ENCODE measurements around the gene SH3BP2. TPM values are rescaled to one million over a fixed set of nuclear protein-coding genes. Genes with fewer than 3 reads are reported as not detected.

Gene SH3BP2
- polyA plus RNA-seq, 3 donors: 19.1 to 478 (median 26.9) TPM

- H3K36me3 ChIP-seq (replicated peaks in 1 of 2; ENCODE audit: control insufficient read depth in 1 of 2, insufficient read depth in 2 of 2, low read length in 2 of 2): peaks cover 79 to 83% of the 10 kb centered on the region in 2 donors
Measured at GRCh38 chr4:2833671-2834000, 40.8 kb downstream of the SH3BP2 start.

GRCh38 chr4:2834001-2834921 is 41.4 kb downstream of the SH3BP2 start:
- H3K36me3 Mint-ChIP-seq: peaks cover 57 to 85% of the 10 kb centered on the region in 2 donors
- Histone ChIP-seq H3K36me3 (replicated peaks in 1 of 2; ENCODE audit: control insufficient read depth in 1 of 2, insufficient read depth in 2 of 2, low read length in 2 of 2) (peaks cover 73 to 77% of the 10 kb centered on the region in 2 donors), H2AFZ (ENCODE audit: insufficient read depth, low read depth, low read length, poor library complexity, severe bottlenecking) (no peak overlapping the region), H3K9me3 (replicated peaks in 1 of 2; ENCODE audit: control insufficient read depth in 1 of 2, insufficient read depth in 1 of 2, low read length in 2 of 2) (no peaks in the 10 kb centered on the region), H4K20me1 (ENCODE audit: insufficient read depth, low read length) (peaks cover 100% of the 10 kb centered on the region), H3K9ac (ENCODE audit: insufficient read depth, low read length, poor library complexity, severe bottlenecking) (no peak overlapping the region), H3K27ac (ENCODE audit: low read depth in 1 of 2, low read length in 2 of 2) (peak overlapping the region; percentile 17 to 61), H3K4me1 (ENCODE audit: control insufficient read depth in 1 of 2, insufficient read depth in 2 of 2, low read length in 2 of 2) (peaks cover 51 to 59% of the 10 kb centered on the region in 2 donors), H3K79me2 (ENCODE audit: insufficient read depth, low read length) (peaks cover 11% of the 10 kb centered on the region), H3K4me3 (replicated peaks in 1 of 3; ENCODE audit: low read depth in 2 of 3, low read length in 3 of 3) (no peak overlapping the region), H3K4me2 (replicated peaks; ENCODE audit: extremely low read depth, low read length, poor library complexity, severe bottlenecking) (no peak overlapping the region), H3K27me3 (ENCODE audit: control insufficient read depth in 2 of 2, insufficient read depth in 2 of 2, low read length in 2 of 2) (no peaks in the 10 kb centered on the region)
- intact Hi-C loops (cut with micrococcal nuclease): no loop called here
- WGBS (ENCODE audit: insufficient coverage): 77% methylated on average over 11 of the region's 13 CpGs
- H3K27ac Mint-ChIP-seq: peak overlapping the region in 2 of 7 donors; percentile 16 to 88
- H3K27me3 Mint-ChIP-seq (ENCODE audit: low read depth in 3 of 3): no peaks in the 10 kb centered on the region
- H3K4me3 Mint-ChIP-seq: no peak overlapping the region
- peaks cover 55% of the 10 kb centered on the region for H3K4me1 Mint-ChIP-seq
- DNase-seq: peak in 1 of 3 donors; percentile 10
- no peak for TF ChIP-seq CTCF (IDR thresholded peaks at IDR 0.05)
- no peaks in the 10 kb centered on the region for H3K9me3 Mint-ChIP-seq

More at GRCh38 chr4:2833671-2834000, 40.8 kb downstream of the SH3BP2 start:
- peak in 1 of 3 donors; percentile 7 for DNase-seq
- Mint-ChIP-seq H3K4me3 (no peak overlapping the region), H3K27me3 (ENCODE audit: low read depth in 3 of 3) (no peaks in the 10 kb centered on the region), H3K36me3 (peaks cover 61 to 86% of the 10 kb centered on the region in 2 donors), H3K9me3 (peaks cover 0 to 1% (median 0%) of the 10 kb centered on the region in 7 donors), H3K4me1 (peaks cover 50% of the 10 kb centered on the region), H3K27ac (peak overlapping the region in 2 of 7 donors; percentile 41 to 57)
- no peak overlapping the region for H3K4me3 ChIP-seq (replicated peaks in 1 of 3; ENCODE audit: low read depth in 2 of 3, low read length in 3 of 3)
- TF ChIP-seq CTCF (IDR thresholded peaks at IDR 0.05): no peak
- peaks cover 46 to 57% of the 10 kb centered on the region in 2 donors for H3K4me1 ChIP-seq (ENCODE audit: control insufficient read depth in 1 of 2, insufficient read depth in 2 of 2, low read length in 2 of 2)
- intact Hi-C loops (cut with micrococcal nuclease): no loop called here
- 99% methylated on average over 5 of the region's 7 CpGs for WGBS (ENCODE audit: insufficient coverage)
- peaks cover 100% of the 10 kb centered on the region for H4K20me1 ChIP-seq (ENCODE audit: insufficient read depth, low read length)
- no peaks in the 10 kb centered on the region for H3K9me3 ChIP-seq (replicated peaks in 1 of 2; ENCODE audit: control insufficient read depth in 1 of 2, insufficient read depth in 1 of 2, low read length in 2 of 2)
- H3K9ac ChIP-seq (ENCODE audit: insufficient read depth, low read length, poor library complexity, severe bottlenecking): no peak overlapping the region
- H3K79me2 ChIP-seq (ENCODE audit: insufficient read depth, low read length): peaks cover 11% of the 10 kb centered on the region
- H3K4me2 ChIP-seq (replicated peaks; ENCODE audit: extremely low read depth, low read length, poor library complexity, severe bottlenecking): no peak overlapping the region
- H2AFZ ChIP-seq (ENCODE audit: insufficient read depth, low read depth, low read length, poor library complexity, severe bottlenecking): no peak overlapping the region
- peak overlapping the region; percentile 17 to 61 for H3K27ac ChIP-seq (ENCODE audit: low read depth in 1 of 2, low read length in 2 of 2)
- no peaks in the 10 kb centered on the region for H3K27me3 ChIP-seq (ENCODE audit: control insufficient read depth in 2 of 2, insufficient read depth in 2 of 2, low read length in 2 of 2)
